SK-N-SH (cell line): ENCODE results near the gene WRAP73. TPM values are rescaled to one million over a fixed set of nuclear protein-coding genes. Genes with fewer than 3 reads are reported as not detected.

ENCODE experiments used
- CTCF ChIA-PET: fragments of 300-600, 350-600 bp; formaldehyde crosslinking; extraction: SDS; loops from one replicate; lab custom pipeline; 2021; lab: Yijun Ruan, JAX
- POLR2A ChIA-PET: fragments of 350-600 bp; sonication (Branson Sonifier 250); formaldehyde crosslinking; extraction: SDS; loops from one replicate; lab custom pipeline; 2020; ENCODE audit warnings: antibody characterized with exemption, inconsistent platforms; lab: Yijun Ruan, JAX
- DNase-seq: peaks from one replicate; pipeline ENCODE4 v3.0.0; 2012
- H2AFZ ChIP-seq: fragments of 200-600 bp; sonication (generic); 2 replicates; pipeline ENCODE4 v1.8.1; 2016; ENCODE audit warnings: antibody characterized with exemption, mild to moderate bottlenecking, low read depth
- H3F3A ChIP-seq: fragments of 200-600 bp; sonication (generic); replicated peaks from 2 replicates; pipeline ENCODE3; 2016; ENCODE audit warnings: antibody characterized with exemption, mild to moderate bottlenecking; ENCODE audit not compliant: insufficient read depth
- H3K27ac ChIP-seq, 2 experiments: fragments of 200-500 bp in 1 of 2; fragments of 200-600 bp in 1 of 2; sonication (Bioruptor generic) in 1 of 2; sonication (generic), shearing (Covaris generic) in 1 of 2; 2 replicates each; pipeline versions ENCODE4 v1.5.1 to v1.6.1; 2014 to 2016; ENCODE audit warnings: low read depth in 2 of 2, inconsistent platforms in 1 of 2, low read length in 1 of 2, mild to moderate bottlenecking in 1 of 2, mixed read lengths in 1 of 2
- H3K27me3 ChIP-seq: fragments of 200-600 bp; sonication (generic), shearing (Covaris generic); 2 replicates; pipeline ENCODE4 v1.6.1; 2016; ENCODE audit warnings: mixed run types; ENCODE audit not compliant: insufficient read depth
- H3K36me3 ChIP-seq, 2 experiments: fragments of 200-500 bp in 1 of 2; fragments of 200-600 bp in 1 of 2; sonication (Bioruptor generic) in 1 of 2; sonication (generic) in 1 of 2; replicated peaks in 1 of 2; 2 replicates each; pipeline versions ENCODE3 to v1.5.1; 2014 to 2016; ENCODE audit warnings: low read length in 1 of 2, mild to moderate bottlenecking in 1 of 2; ENCODE audit not compliant: insufficient read depth in 2 of 2, control insufficient read depth in 1 of 2
- H3K4me1 ChIP-seq, 2 experiments: fragments of 200-500 bp in 1 of 2; fragments of 200-600 bp in 1 of 2; sonication (Bioruptor generic) in 1 of 2; sonication (generic), shearing (Covaris generic) in 1 of 2; 2 replicates each; pipeline versions ENCODE4 v1.5.1 to v1.6.1; 2014 to 2016; ENCODE audit warnings: low read depth in 1 of 2, low read length in 1 of 2, mixed run types in 1 of 2; ENCODE audit not compliant: insufficient read depth in 2 of 2, control insufficient read depth in 1 of 2
- H3K4me2 ChIP-seq: fragments of 200-600 bp; sonication (generic), shearing (Covaris generic); 2 replicates; pipeline ENCODE4 v1.6.1; 2017; ENCODE audit warnings: mixed run types
- H3K4me3 ChIP-seq, 2 experiments: fragments of 200-500 bp in 1 of 2; fragments of 200-600 bp in 1 of 2; sonication (Bioruptor generic) in 1 of 2; sonication (generic), shearing (Covaris generic) in 1 of 2; 2 replicates each; pipeline versions ENCODE4 v1.5.1 to v1.8.1; 2014 to 2016; ENCODE audit warnings: low read depth in 2 of 2, inconsistent platforms in 1 of 2, low read length in 1 of 2, mild to moderate bottlenecking in 1 of 2, mixed read lengths in 1 of 2, moderate library complexity in 1 of 2
- H3K79me2 ChIP-seq: fragments of 200-600 bp; sonication (generic); 2 replicates; pipeline ENCODE4 v1.8.1; 2017; ENCODE audit warnings: mild to moderate bottlenecking; ENCODE audit not compliant: insufficient read depth
- H3K9ac ChIP-seq: fragments of 200-600 bp; sonication (generic); 2 replicates; pipeline ENCODE4 v1.6.1; 2017; ENCODE audit warnings: mixed run types
- H3K9me2 ChIP-seq: fragments of 200-600 bp; sonication (generic); 2 replicates; pipeline ENCODE4 v1.6.1; 2017; ENCODE audit warnings: mixed run types
- H3K9me3 ChIP-seq: fragments of 200-600 bp; sonication (generic); 2 replicates; pipeline ENCODE4 v1.6.1; 2017; ENCODE audit warnings: mixed run types, mild to moderate bottlenecking, moderate library complexity
- H4K20me1 ChIP-seq: fragments of 200-600 bp; sonication (generic); 2 replicates; pipeline ENCODE4 v1.6.1; 2017; ENCODE audit warnings: mild to moderate bottlenecking, mixed run types; ENCODE audit not compliant: insufficient read depth
- CHD2 ChIP-seq: fragments of 150-350 bp; IDR thresholded peaks from 2 replicates; pipeline ENCODE4 v1.6.1; 2018; ENCODE audit warnings: low read length; ENCODE audit not compliant: partially characterized antibody
- FOSL2 ChIP-seq: IDR thresholded peaks from 2 replicates; pipeline ENCODE4 v1.4.0; 2012; ENCODE audit warnings: low read depth, mild to moderate bottlenecking, moderate library complexity, borderline replicate concordance
- FOXJ3 ChIP-seq: sonication (generic); formaldehyde crosslinking; IDR thresholded peaks from 2 replicates; pipeline ENCODE4 v1.5.1; 2020; ENCODE audit warnings: mild to moderate bottlenecking, missing genetic modification reagents
- FOXM1 ChIP-seq: IDR thresholded peaks from 2 replicates; pipeline ENCODE4 v1.4.0; 2012; ENCODE audit warnings: low read depth, mild to moderate bottlenecking
- MEF2A ChIP-seq: IDR thresholded peaks from 2 replicates; pipeline ENCODE4 v1.4.0; 2012; ENCODE audit warnings: low read depth, borderline replicate concordance
- RCOR1 ChIP-seq: fragments of 150-350 bp; IDR thresholded peaks from 2 replicates; pipeline ENCODE4 v1.6.1; 2017; ENCODE audit warnings: antibody characterized with exemption, low read length
- SIN3A ChIP-seq: IDR thresholded peaks from 2 replicates; pipeline ENCODE4 v1.6.1; 2012; ENCODE audit warnings: low read depth, mild to moderate bottlenecking, low read length, moderate library complexity, borderline replicate concordance
- SMC3 ChIP-seq: IDR thresholded peaks from 2 replicates; pipeline ENCODE4 v1.6.1; 2012; ENCODE audit warnings: low read depth, low read length, improper control_type of control experiment
- TAF1 ChIP-seq: IDR thresholded peaks from 2 replicates; pipeline ENCODE4 v1.6.1; 2012; ENCODE audit warnings: low read depth, mild to moderate bottlenecking, low read length, moderate library complexity, borderline replicate concordance
- WGBS: methylation state at CpG from one replicate; pipeline ENCODE4 v1.1.6; 2017; ENCODE audit warnings: low lambda C conversion rate; 5-methylcytosine and 5-hydroxymethylcytosine counted together
- polyA plus RNA-seq, 3 experiments: library from polyadenylated mRNA; depleted of rRNA; stranded (reverse); fragments of >200 nt; gene quantifications; 2 replicates each; pipeline ENCODE4 v1.2.3, GENCODE V29; 2012
- TF ChIP-seq, protein P1 (sequence below): fragments of 150-350 bp; IDR thresholded peaks from 2 replicates; pipeline ENCODE4 v1.6.1; 2016; ENCODE audit warnings: mild to moderate bottlenecking, low read depth, low read length
- TF ChIP-seq, protein P2 (sequence below): IDR thresholded peaks from 2 replicates; pipeline ENCODE4 v1.4.0; 2012; ENCODE audit warnings: low read depth, borderline replicate concordance
- TF ChIP-seq, protein P3 (sequence below): IDR thresholded peaks from 2 replicates; pipeline ENCODE4 v1.4.0; 2012; ENCODE audit warnings: low read depth
- TF ChIP-seq, protein P4 (sequence below): IDR thresholded peaks from 2 replicates; pipeline ENCODE4 v1.4.0; 2012; ENCODE audit warnings: low read depth, borderline replicate concordance

Gene WRAP73
- polyA plus RNA-seq, 1 of the 3 experiments (the other 2 are of a cell fraction): 61.9 TPM

DNA sequence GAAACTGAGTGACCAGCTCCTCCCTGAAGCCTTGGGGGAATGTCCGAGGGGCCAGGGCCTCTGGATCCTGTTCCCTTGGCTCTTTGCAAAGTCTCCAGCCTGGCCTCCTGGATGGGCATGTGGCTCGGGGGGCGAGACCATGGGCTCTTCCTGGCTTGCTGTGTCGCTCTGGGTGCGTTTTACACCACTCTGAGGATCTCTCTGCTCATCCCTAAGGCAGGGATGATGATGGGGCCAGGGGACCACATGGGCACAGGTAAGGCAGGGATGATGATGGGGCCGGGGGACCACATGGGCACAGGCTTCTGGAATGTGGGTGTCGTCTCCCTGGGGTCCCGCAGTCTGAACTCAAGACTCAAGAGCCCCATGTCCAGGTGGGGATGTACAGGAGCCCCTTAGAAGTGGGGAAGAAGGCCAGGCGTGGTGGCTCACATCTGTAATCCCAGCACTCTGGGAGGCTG is 20.1 kb upstream of the WRAP73 start (continued):
- TF ChIP-seq, protein P1, sequence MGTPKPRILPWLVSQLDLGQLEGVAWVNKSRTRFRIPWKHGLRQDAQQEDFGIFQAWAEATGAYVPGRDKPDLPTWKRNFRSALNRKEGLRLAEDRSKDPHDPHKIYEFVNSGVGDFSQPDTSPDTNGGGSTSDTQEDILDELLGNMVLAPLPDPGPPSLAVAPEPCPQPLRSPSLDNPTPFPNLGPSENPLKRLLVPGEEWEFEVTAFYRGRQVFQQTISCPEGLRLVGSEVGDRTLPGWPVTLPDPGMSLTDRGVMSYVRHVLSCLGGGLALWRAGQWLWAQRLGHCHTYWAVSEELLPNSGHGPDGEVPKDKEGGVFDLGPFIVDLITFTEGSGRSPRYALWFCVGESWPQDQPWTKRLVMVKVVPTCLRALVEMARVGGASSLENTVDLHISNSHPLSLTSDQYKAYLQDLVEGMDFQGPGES: no peak

DNA sequence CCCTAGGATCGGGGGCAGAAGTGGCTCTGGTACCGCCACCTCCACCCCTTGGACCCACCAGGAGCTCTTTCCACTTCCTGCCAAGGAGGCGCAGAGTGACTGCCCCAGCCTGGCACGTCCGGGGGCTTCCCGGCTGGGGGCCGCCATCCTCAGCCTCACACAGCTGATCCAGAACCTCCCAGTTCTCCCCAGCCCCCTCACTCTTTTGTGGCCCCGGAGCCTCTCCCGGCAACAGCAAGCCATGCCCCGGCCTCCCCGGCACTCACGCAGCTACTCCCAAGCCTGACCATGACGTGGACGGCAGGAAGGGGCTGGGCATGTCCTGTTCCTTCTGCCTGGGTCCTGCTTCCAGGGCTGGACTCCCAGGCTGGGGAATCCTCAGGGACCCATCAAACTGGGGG is 19.5 kb upstream of the WRAP73 start:
- no peaks in the 10 kb centered on the region for H3K9me2 ChIP-seq
- no peaks in the 10 kb centered on the region for H4K20me1 ChIP-seq
- no peak overlapping the region for H3K4me3 ChIP-seq
- H3K27me3 ChIP-seq: no peaks in the 10 kb centered on the region
- H3K4me1 ChIP-seq: peaks cover 0 to 21% of the 10 kb centered on the region in 2 experiments; a peak in 1 of 4 replicates
- no peaks in the 10 kb centered on the region for H3K79me2 ChIP-seq
- no peak overlapping the region for H3K27ac ChIP-seq
- TF ChIP-seq SMC3 (no peak), TAF1 (no peak), RCOR1 (no peak), FOXM1 (no peak)
- TF ChIP-seq, protein P2, sequence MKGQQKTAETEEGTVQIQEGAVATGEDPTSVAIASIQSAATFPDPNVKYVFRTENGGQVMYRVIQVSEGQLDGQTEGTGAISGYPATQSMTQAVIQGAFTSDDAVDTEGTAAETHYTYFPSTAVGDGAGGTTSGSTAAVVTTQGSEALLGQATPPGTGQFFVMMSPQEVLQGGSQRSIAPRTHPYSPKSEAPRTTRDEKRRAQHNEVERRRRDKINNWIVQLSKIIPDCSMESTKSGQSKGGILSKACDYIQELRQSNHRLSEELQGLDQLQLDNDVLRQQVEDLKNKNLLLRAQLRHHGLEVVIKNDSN: no peak
- no peaks in the 10 kb centered on the region for H3F3A ChIP-seq
- 89% methylated on average over 7 of the region's 14 CpGs for WGBS
- CTCF ChIA-PET: interaction anchor here (1.5 kb wide), 2 partner anchors 26 to 55 kb away, joined by 6 read pairs; no protein-coding TSS in a partner anchor
- H3K4me2 ChIP-seq: no peak overlapping the region
- no peak overlapping the region for H3K9ac ChIP-seq
- H3K9me3 ChIP-seq: no peaks in the 10 kb centered on the region
- no peak overlapping the region for H2AFZ ChIP-seq
- POLR2A ChIA-PET: no interaction called here
- no peaks in the 10 kb centered on the region for H3K36me3 ChIP-seq
- DNase-seq: no peak

DNA sequence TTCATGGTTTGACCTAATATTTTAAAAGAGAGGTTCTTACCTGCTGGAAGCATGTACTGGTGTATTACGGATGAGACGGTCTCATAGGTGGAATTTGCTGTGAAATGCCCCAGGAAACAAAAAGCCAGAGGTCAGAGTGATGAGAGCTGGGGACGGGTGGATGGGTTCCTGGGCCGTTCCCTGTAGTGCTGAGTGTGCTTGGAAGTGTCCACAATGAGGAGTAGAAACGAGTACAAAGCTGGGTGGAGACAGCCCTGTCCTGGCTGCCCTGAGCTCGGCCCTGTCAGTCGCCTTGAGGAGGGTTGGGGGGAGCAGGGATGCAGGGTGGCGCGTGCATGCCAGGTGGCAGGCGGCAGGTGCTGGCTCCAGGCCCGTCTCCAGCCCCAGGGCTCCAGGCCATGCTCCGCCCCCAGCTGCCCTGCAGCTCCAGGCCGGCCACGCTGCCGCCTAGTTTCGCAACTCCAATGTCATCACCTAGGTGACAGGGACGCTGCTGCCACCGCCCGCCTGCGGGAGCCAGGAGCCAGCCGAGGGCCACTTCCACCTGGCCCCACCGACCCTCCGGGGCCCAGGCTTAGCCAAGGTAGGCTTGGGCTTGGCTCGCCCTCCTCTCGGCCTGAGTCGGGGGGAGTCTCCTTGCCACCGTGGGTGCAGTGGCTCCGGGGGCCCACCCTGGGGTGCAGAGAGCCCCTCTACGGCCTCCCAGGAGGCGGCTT is 18.8 kb upstream of the WRAP73 start:
- Histone ChIP-seq H3K79me2 (no peaks in the 10 kb centered on the region), H3K4me2 (no peak overlapping the region), H3K4me1 (peaks cover 0 to 21% of the 10 kb centered on the region in 2 experiments; a peak in 1 of 4 replicates), H3K9me2 (no peaks in the 10 kb centered on the region), H3K9me3 (no peaks in the 10 kb centered on the region), H3F3A (no peaks in the 10 kb centered on the region), H3K4me3 (no peak overlapping the region), H3K36me3 (no peaks in the 10 kb centered on the region), H3K27me3 (no peaks in the 10 kb centered on the region)
- ChIA-PET POLR2A (no interaction called here), CTCF (interaction anchor here (0.7 to 1.5 kb wide), 4 partner anchors 9 to 56 kb away, joined by 3 to 6 read pairs (median 5); no protein-coding TSS in a partner anchor)
- WGBS: 60% methylated on average over 7 of the region's 30 CpGs
- no peak for DNase-seq
- TF ChIP-seq, protein P3, sequence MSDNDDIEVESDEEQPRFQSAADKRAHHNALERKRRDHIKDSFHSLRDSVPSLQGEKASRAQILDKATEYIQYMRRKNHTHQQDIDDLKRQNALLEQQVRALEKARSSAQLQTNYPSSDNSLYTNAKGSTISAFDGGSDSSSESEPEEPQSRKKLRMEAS: no peak
- no peak for TF ChIP-seq SIN3A
- TF ChIP-seq, protein P1: no peak
- no peak for TF ChIP-seq FOXJ3 (CRISPR knock-in tag)
- no peak for TF ChIP-seq MEF2A
- TF ChIP-seq CHD2: no peak
- TF ChIP-seq FOSL2: no peak
- TF ChIP-seq TAF1: no peak
- TF ChIP-seq, protein P4, sequence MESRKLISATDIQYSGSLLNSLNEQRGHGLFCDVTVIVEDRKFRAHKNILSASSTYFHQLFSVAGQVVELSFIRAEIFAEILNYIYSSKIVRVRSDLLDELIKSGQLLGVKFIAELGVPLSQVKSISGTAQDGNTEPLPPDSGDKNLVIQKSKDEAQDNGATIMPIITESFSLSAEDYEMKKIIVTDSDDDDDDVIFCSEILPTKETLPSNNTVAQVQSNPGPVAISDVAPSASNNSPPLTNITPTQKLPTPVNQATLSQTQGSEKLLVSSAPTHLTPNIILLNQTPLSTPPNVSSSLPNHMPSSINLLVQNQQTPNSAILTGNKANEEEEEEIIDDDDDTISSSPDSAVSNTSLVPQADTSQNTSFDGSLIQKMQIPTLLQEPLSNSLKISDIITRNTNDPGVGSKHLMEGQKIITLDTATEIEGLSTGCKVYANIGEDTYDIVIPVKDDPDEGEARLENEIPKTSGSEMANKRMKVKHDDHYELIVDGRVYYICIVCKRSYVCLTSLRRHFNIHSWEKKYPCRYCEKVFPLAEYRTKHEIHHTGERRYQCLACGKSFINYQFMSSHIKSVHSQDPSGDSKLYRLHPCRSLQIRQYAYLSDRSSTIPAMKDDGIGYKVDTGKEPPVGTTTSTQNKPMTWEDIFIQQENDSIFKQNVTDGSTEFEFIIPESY: no peak
- TF ChIP-seq, all 33 proteins: peak for 0
- H3K27ac ChIP-seq: no peak overlapping the region
- H2AFZ ChIP-seq: no peak overlapping the region
- no peak overlapping the region for H3K9ac ChIP-seq
- no peaks in the 10 kb centered on the region for H4K20me1 ChIP-seq
